H1 (cell line): Measurements from ENCODE around the gene PTPRD. TPM values are rescaled to one million over a fixed set of nuclear protein-coding genes. Genes with fewer than 3 reads are reported as not detected.

ENCODE experiments used
- CTCF ChIA-PET: fragments of 300-600 bp; sonication (Branson Sonifier 250); formaldehyde crosslinking; loops from one replicate; lab custom pipeline; 2021; ENCODE audit not compliant: partially characterized antibody; lab: Charles Lee
- POLR2A ChIA-PET: fragments of 300-600 bp; sonication (Branson Sonifier 250); formaldehyde crosslinking; loops from one replicate; lab custom pipeline; 2021; ENCODE audit warnings: inconsistent platforms; ENCODE audit not compliant: partially characterized antibody; lab: Charles Lee
- DNase-seq, 2 experiments: peaks; one replicate each; pipeline versions ENCODE4 v3.0.0 to v3.0.0-alpha.2; 2010 to 2022; ENCODE audit warnings: low spot score in 2 of 2, low read depth in 1 of 2, mixed read lengths in 1 of 2
- FAIRE-seq: peaks from 2 replicates; lab custom pipeline; 2011; peaks lifted over from hg19 to GRCh38; lab: Jason Lieb, UNC
- H2AFZ ChIP-seq: 2 replicates; pipeline ENCODE4 v1.8.1; 2012; ENCODE audit warnings: low read length, inconsistent platforms
- H2AK5ac ChIP-seq: 2 replicates; pipeline ENCODE4 v1.6.1; 2013; ENCODE audit warnings: low read depth, low read length
- H2BK120ac ChIP-seq: replicated peaks from 2 replicates; pipeline ENCODE3; 2013; ENCODE audit warnings: low read depth, low read length, inconsistent platforms
- H2BK12ac ChIP-seq: 2 replicates; pipeline ENCODE4 v1.6.1; 2013; ENCODE audit warnings: low read depth, low read length
- H2BK15ac ChIP-seq: 2 replicates; pipeline ENCODE4 v1.6.1; 2013; ENCODE audit warnings: low read length
- H2BK20ac ChIP-seq: 2 replicates; pipeline ENCODE4 v1.6.1; 2013; ENCODE audit warnings: low read length
- H2BK5ac ChIP-seq: 2 replicates; pipeline ENCODE4 v1.6.1; 2013; ENCODE audit warnings: low read depth, low read length
- H3K14ac ChIP-seq: 2 replicates; pipeline ENCODE4 v1.6.1; 2013; ENCODE audit warnings: inconsistent platforms; ENCODE audit not compliant: insufficient read length
- H3K18ac ChIP-seq: 2 replicates; pipeline ENCODE4 v1.6.1; 2013; ENCODE audit warnings: low read length; ENCODE audit errors: extremely low read depth
- H3K23ac ChIP-seq: 2 replicates; pipeline ENCODE4 v1.6.1; 2013; ENCODE audit warnings: inconsistent platforms; ENCODE audit not compliant: insufficient read length
- H3K23me2 ChIP-seq: 2 replicates; pipeline ENCODE4 v1.6.1; 2013; ENCODE audit warnings: low read depth, low read length
- H3K27ac ChIP-seq: 2 replicates; pipeline ENCODE4 v1.6.1; 2011; ENCODE audit warnings: low read depth, low read length, inconsistent platforms
- H3K27me3 ChIP-seq, 4 experiments: replicated peaks in 1 of 4; 1 replicate in 1 of 4; 2 replicates in 3 of 4; pipeline versions ENCODE4 v1.6.1 to v1.8.1; 2011 to 2013; ENCODE audit warnings: low read length in 3 of 4, mild to moderate bottlenecking in 3 of 4, inconsistent platforms in 2 of 4, mixed read lengths in 2 of 4, moderate library complexity in 1 of 4; ENCODE audit not compliant: control insufficient read depth in 3 of 4, insufficient read depth in 3 of 4; ENCODE audit errors: extremely low read depth in 1 of 4
- H3K36me3 ChIP-seq, 4 experiments: 2 replicates each; pipeline versions ENCODE4 v1.6.1 to v1.8.1; 2011 to 2013; ENCODE audit warnings: mild to moderate bottlenecking in 4 of 4, low read length in 3 of 4, moderate library complexity in 2 of 4, control low read depth in 1 of 4, inconsistent platforms in 1 of 4; ENCODE audit not compliant: insufficient read depth in 4 of 4, control insufficient read depth in 2 of 4
- H3K4ac ChIP-seq: replicated peaks from 2 replicates; pipeline ENCODE3; 2013; ENCODE audit warnings: low read length, low read depth, mixed read lengths, inconsistent platforms; ENCODE audit not compliant: insufficient read length
- H3K4me1 ChIP-seq, 4 experiments: replicated peaks in 1 of 4; 1 replicate in 1 of 4; 2 replicates in 3 of 4; pipeline versions ENCODE4 v1.6.1 to v1.8.1; 2011 to 2013; ENCODE audit warnings: low read length in 3 of 4, inconsistent platforms in 2 of 4, mixed read lengths in 1 of 4; ENCODE audit not compliant: insufficient read depth in 4 of 4, control insufficient read depth in 3 of 4
- H3K4me2 ChIP-seq, 2 experiments: 2 replicates each; pipeline versions ENCODE4 v1.6.1 to v1.8.1; 2011 to 2013; ENCODE audit warnings: low read depth in 2 of 2, low read length in 2 of 2, control low read depth in 1 of 2, inconsistent platforms in 1 of 2, mild to moderate bottlenecking in 1 of 2; ENCODE audit not compliant: insufficient read depth in 1 of 2
- H3K4me3 ChIP-seq, 4 experiments: fragments of 200-600, 300-600 bp in 1 of 4; sonication (generic), shearing (Covaris generic), sonication (Bioruptor Twin) in 1 of 4; 2 replicates each; pipeline versions ENCODE4 v1.5.1 to v1.8.1; 2011 to 2016; ENCODE audit warnings: low read length in 4 of 4, low read depth in 3 of 4, control low read depth in 2 of 4, inconsistent platforms in 2 of 4, mild to moderate bottlenecking in 2 of 4, mixed read lengths in 1 of 4, moderate library complexity in 1 of 4; ENCODE audit not compliant: insufficient read depth in 2 of 4; ENCODE audit errors: extremely low read depth in 1 of 4
- H3K56ac ChIP-seq: replicated peaks from 2 replicates; pipeline ENCODE3; 2013; ENCODE audit warnings: low read depth, mild to moderate bottlenecking, mixed read lengths, low read length, inconsistent platforms; ENCODE audit not compliant: insufficient read length
- H3K79me1 ChIP-seq: 2 replicates; pipeline ENCODE4 v1.6.1; 2013; ENCODE audit warnings: low read depth, low read length, control low read depth
- H3K79me2 ChIP-seq, 2 experiments: 2 replicates each; pipeline versions ENCODE4 v1.6.1 to v1.8.1; 2012 to 2013; ENCODE audit warnings: low read length in 2 of 2, mild to moderate bottlenecking in 2 of 2, inconsistent platforms in 1 of 2; ENCODE audit not compliant: insufficient read depth in 2 of 2, control insufficient read depth in 1 of 2
- H3K9ac ChIP-seq, 4 experiments: replicated peaks in 1 of 4; 1 replicate in 1 of 4; 2 replicates in 3 of 4; pipeline versions ENCODE4 v1.6.1 to v1.8.1; 2011 to 2013; ENCODE audit warnings: low read depth in 3 of 4, low read length in 3 of 4, control low read depth in 2 of 4, mild to moderate bottlenecking in 2 of 4, moderate library complexity in 2 of 4, inconsistent platforms in 1 of 4; ENCODE audit errors: extremely low read depth in 1 of 4
- H3K9me3 ChIP-seq, 2 experiments: 2 replicates each; pipeline versions ENCODE4 v1.6.1 to v1.8.1; 2012 to 2013; ENCODE audit warnings: mild to moderate bottlenecking in 2 of 2, moderate library complexity in 2 of 2, control low read depth in 1 of 2, inconsistent platforms in 1 of 2, low read depth in 1 of 2, low read length in 1 of 2, mixed read lengths in 1 of 2; ENCODE audit not compliant: insufficient read depth in 2 of 2
- H4K20me1 ChIP-seq, 2 experiments: replicated peaks in 1 of 2; 2 replicates each; pipeline versions ENCODE3 to v1.8.1; 2011 to 2013; ENCODE audit warnings: inconsistent platforms in 2 of 2, low read length in 2 of 2, mild to moderate bottlenecking in 1 of 2; ENCODE audit not compliant: insufficient read depth in 2 of 2, control insufficient read depth in 1 of 2
- H4K5ac ChIP-seq: 2 replicates; pipeline ENCODE4 v1.6.1; 2013; ENCODE audit warnings: low read length, low read depth, mixed read lengths, inconsistent platforms; ENCODE audit not compliant: insufficient read length
- H4K8ac ChIP-seq: 2 replicates; pipeline ENCODE4 v1.8.0; 2013; ENCODE audit warnings: mild to moderate bottlenecking, moderate library complexity, low read length, inconsistent platforms; ENCODE audit not compliant: insufficient read depth; ENCODE audit errors: extremely low read depth
- H4K91ac ChIP-seq: replicated peaks from 2 replicates; pipeline ENCODE3; 2013; ENCODE audit warnings: low read length, mixed read lengths, inconsistent platforms; ENCODE audit not compliant: insufficient read length
- ATF2 ChIP-seq: IDR thresholded peaks from 2 replicates; pipeline ENCODE4 v1.6.1; 2012; ENCODE audit warnings: low read length, inconsistent platforms
- BRCA1 ChIP-seq: IDR thresholded peaks from 2 replicates; pipeline ENCODE4 v1.6.1; 2012; ENCODE audit warnings: low read depth, low read length, improper control_type of control experiment
- CBX8 ChIP-seq: fragments of 300-800, 300-1000 bp; sonication (generic); IDR thresholded peaks from 2 replicates; pipeline ENCODE4 v1.7.1; 2016; ENCODE audit warnings: low read depth, low read length, borderline replicate concordance
- HDAC6 ChIP-seq: IDR thresholded peaks from one replicate; pipeline ENCODE4 v1.7.1; 2012; ENCODE audit warnings: low read depth, mild to moderate bottlenecking, inconsistent platforms, low read length, moderate library complexity
- KDM4A ChIP-seq: IDR thresholded peaks from one replicate; pipeline ENCODE4 v1.7.1; 2012; ENCODE audit warnings: low read depth, mild to moderate bottlenecking, moderate library complexity, low read length, inconsistent platforms; ENCODE audit not compliant: severe bottlenecking
- POLR2AphosphoS5 ChIP-seq: IDR thresholded peaks from 2 replicates; pipeline ENCODE4 v1.6.1; 2011; ENCODE audit warnings: low read depth, low read length
- RXRA ChIP-seq: IDR thresholded peaks from 2 replicates; pipeline ENCODE4 v1.6.1; 2011; ENCODE audit warnings: low read depth, mild to moderate bottlenecking, low read length, moderate library complexity; ENCODE audit not compliant: insufficient read depth
- SP1 ChIP-seq: IDR thresholded peaks from 2 replicates; pipeline ENCODE4 v1.6.1; 2011; ENCODE audit warnings: low read depth, low read length
- TCF12 ChIP-seq: IDR thresholded peaks from 2 replicates; pipeline ENCODE4 v1.6.1; 2011; ENCODE audit warnings: low read depth, mild to moderate bottlenecking, low read length
- ZNF274 ChIP-seq: IDR thresholded peaks from 2 replicates; pipeline ENCODE4 v1.7.0; 2012; ENCODE audit warnings: low read length, borderline replicate concordance; ENCODE audit errors: extremely low read depth
- WGBS, 2 experiments: shearing (Covaris generic) in 1 of 2; methylation state at CpG; one replicate each; pipeline versions ENCODE4 v1.1.6 to v1.1.7; 2013 to 2015; ENCODE audit warnings: low lambda C conversion rate in 2 of 2, mixed read lengths in 2 of 2, inconsistent platforms in 1 of 2, low coverage in 1 of 2, missing lambda C conversion rate in 1 of 2; ENCODE audit not compliant: insufficient replicate concordance in 2 of 2, insufficient coverage in 1 of 2, insufficient read length in 1 of 2; ENCODE audit errors: extremely low coverage in 1 of 2, missing lambda C conversion rate in 1 of 2; 5-methylcytosine and 5-hydroxymethylcytosine counted together
- polyA plus RNA-seq, 7 experiments: library from polyadenylated mRNA; depleted of rRNA in 3 of 7; stranded (reverse) in 5 of 7; unstranded in 2 of 7; fragments of >200 nt in 5 of 7; fragments of 200-250 nt in 2 of 7; gene quantifications; 1 replicate in 5 of 7; 2 replicates in 1 of 7; 4 replicates in 1 of 7; pipeline versions ENCODE4 v1.2.1 to v1.2.3, GENCODE V29; 2011 to 2013; ENCODE audit warnings: missing spikeins in 2 of 7, mixed read lengths in 2 of 7
- total RNA-seq: library from RNA; stranded (reverse); fragmentation: NEBNext Ultra II Directional; extraction: Animal tissue kit (Norgen Biotek cat#: 25700); gene quantifications from 2 replicates; pipeline ENCODE4 v1.2.1, GENCODE V29; 2021

The PTPRD gene
- total and polyA plus RNA-seq, 2 of the 8 experiments (the other 6 are each of a cell fraction or from before 2014, with no cell fraction given) = 17.2 to 77.0 TPM

GRCh38 chr9:8845808-8846207 is 1767.0 kb downstream of the PTPRD start:
- Histone ChIP-seq H3K23ac (no peak overlapping the region), H3K27ac (no peak overlapping the region), H3K23me2 (no peaks in the 10 kb centered on the region), H3K79me1 (no peaks in the 10 kb centered on the region), H3K79me2 (peaks cover 0 to 14% of the 10 kb centered on the region in 2 experiments; a peak in 3 of 4 replicates), H2BK15ac (no peak overlapping the region), H3K36me3 (no peaks in the 10 kb centered on the region), H3K9ac (no peak overlapping the region), H4K8ac (no peak overlapping the region), H2AFZ (no peak overlapping the region), H2BK20ac (no peak overlapping the region), H2BK5ac (no peak overlapping the region), H3K56ac (no peak overlapping the region), H3K4me2 (no peak overlapping the region), H3K9me3 (no peaks in the 10 kb centered on the region), H2BK120ac (no peak overlapping the region), H4K91ac (no peak overlapping the region), H4K20me1 (no peaks in the 10 kb centered on the region), H3K18ac (no peak overlapping the region), H4K5ac (no peak overlapping the region), H2BK12ac (no peak overlapping the region), H3K4me1 (peaks cover 0 to 10% (median 6%) of the 10 kb centered on the region in 4 experiments; a peak in 4 of 7 replicates), H3K4me3 (no peak overlapping the region), H3K14ac (no peak overlapping the region), H2AK5ac (no peak overlapping the region), H3K4ac (no peak overlapping the region), H3K27me3 (no peaks in the 10 kb centered on the region)
- ChIA-PET CTCF (no interaction called here), POLR2A (no interaction called here)
- 87% methylated on average over 3 of the region's 3 CpGs; no CpG with 5 or more reads in 1 of the 2 experiments for WGBS, 2 experiments
- DNase-seq (no peak), FAIRE-seq (no peak)
- TF ChIP-seq ATF2 (no peak), SP1 (no peak), TCF12 (no peak), CBX8 (no peak), HDAC6 (no peak), KDM4A (no peak), POLR2AphosphoS5 (no peak), RXRA (no peak), ZNF274 (no peak), BRCA1 (no peak)
